ENCODE results near the gene CASP5.
A peak's percentile ranks its signal among the peaks of the same experiment; 100 is the strongest.

Gene CASP5

GRCh38 chr11:104968355-104968855, 54.6 kb downstream of the CASP5 start, which contains the start of gene CASP4:
TSS of gene CASP4 (minus strand) at chr11:104968574. CDS start at chr11:104968525, 49 bp downstream.
- DNase-seq (ENCODE audit: low read depth in 2 of 2), result peak; percentile 72 to 76

- no peak for DNase-seq (ENCODE audit: low read depth in 2 of 2)
These were observed 55.2 kb downstream of the CASP5 start for GRCh38 chr11:104967534-104968354.

- no peak for DNase-seq (ENCODE audit: low read depth in 2 of 2)
These were observed 57.2 kb downstream of the CASP5 start for GRCh38 chr11:104965735-104966134.

GRCh38 chr11:104964247-104964646, 58.7 kb downstream of the CASP5 start:
- no peak for DNase-seq (ENCODE audit: low read depth in 2 of 2)

- no peak for DNase-seq (ENCODE audit: low read depth in 2 of 2)
These were observed 60.1 kb downstream of the CASP5 start for GRCh38 chr11:104962852-104963251.

GRCh38 chr11:104957280-104957679, 65.7 kb downstream of the CASP5 start:
- DNase-seq (ENCODE audit: low read depth in 2 of 2), result no peak

- DNase-seq (ENCODE audit: low read depth in 2 of 2), result no peak
These were observed 66.4 kb downstream of the CASP5 start for GRCh38 chr11:104956528-104956927.

GRCh38 chr11:104946907-104947306, 76.1 kb downstream of the CASP5 start:
- peak in 1 of 2 experiments; percentile 10 for DNase-seq (ENCODE audit: low read depth in 2 of 2)
